CD4-positive, alpha-beta T cell treated with Interleukin-1 beta for 1 hour (primary cell): ENCODE data around the gene IL13RA1.
A peak's percentile ranks its signal among the peaks of the same experiment; 100 is the strongest.
"Not testable (repeated sequence)": the region's sequence is repeated elsewhere in the genome, so short reads cannot be mapped to it uniquely, and the experiment has no call there.

ENCODE experiments used
- DNase-seq, 2 donors: peaks; one replicate each; pipeline ENCODE4 v3.0.0-alpha.2; 2020 to 2022

IL13RA1 gene

DNA sequence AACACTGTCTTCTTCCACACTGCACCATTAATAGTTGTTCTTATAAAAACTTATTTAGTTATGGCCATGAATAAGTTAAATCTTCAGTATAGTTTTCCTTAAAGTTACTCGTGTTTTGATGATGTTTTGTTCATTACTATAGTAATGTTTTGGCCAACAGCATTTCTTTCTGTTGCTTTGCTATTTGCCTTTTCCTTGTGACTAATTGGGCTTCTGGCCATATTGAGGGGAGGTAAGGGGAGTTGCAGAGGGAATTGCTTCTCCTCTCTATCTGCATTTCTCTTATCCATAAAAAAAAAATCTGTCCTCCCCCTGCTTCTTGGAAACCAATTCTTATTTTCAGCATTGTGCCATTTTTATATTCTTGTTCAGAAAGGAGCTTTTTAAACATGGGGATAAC, 53.5 kb downstream of the IL13RA1 start:
- no peak for DNase-seq

DNA sequence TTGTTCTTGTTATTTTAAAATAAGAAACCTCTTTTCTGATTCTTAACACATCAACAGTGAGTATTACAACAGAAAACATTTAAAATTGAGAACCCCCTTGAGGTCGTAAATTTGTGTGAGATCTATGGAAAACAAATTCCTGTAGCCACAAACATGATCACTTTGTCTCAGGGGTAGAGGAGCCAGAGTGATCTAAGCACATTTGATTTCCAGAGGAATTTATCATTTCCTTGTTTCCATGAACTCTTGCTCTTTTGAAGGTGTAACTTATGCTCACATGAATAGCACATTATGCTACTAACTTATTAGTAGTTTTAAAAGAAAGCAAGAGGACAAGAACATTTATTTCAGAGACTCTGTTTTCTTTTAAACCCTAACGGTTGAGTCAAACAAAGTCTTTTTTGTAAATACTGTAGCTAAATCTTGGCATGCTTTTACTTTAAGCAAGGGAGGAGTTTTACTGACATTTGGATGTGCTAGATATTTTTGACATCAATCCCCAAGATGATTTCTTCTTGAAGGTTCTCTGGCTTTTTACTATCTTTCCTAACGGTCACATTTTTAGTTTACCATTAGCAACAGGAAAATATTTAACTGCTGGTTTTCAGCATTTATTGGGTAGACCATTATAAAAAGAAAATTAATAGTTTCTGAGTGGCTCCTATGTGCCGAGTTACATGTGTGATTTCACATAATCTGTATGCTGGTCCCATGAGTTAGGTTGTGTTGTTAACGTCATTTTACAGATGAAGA, 68.3 kb downstream of the IL13RA1 start:
- no peak for DNase-seq

DNA sequence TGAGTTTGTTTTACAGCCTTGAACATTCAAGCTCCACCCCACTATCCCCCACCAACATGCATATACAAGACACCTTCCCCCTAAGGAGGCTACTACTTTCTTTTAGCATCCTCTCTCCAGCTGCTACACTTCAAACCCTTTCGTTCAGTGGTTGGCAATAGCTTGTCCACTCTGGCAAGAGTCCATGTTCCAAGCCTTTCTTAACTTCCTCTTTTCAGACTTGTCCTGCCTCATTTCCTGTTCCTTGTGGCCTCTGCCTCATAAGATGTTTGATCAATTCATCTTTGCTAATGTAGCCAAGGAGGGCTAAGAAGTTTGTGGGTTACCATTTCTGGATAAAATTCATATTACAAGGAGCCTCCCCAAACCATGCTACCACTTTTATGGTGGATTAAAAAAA, 75.5 kb downstream of the IL13RA1 start:
- DNase-seq: no peak

DNA sequence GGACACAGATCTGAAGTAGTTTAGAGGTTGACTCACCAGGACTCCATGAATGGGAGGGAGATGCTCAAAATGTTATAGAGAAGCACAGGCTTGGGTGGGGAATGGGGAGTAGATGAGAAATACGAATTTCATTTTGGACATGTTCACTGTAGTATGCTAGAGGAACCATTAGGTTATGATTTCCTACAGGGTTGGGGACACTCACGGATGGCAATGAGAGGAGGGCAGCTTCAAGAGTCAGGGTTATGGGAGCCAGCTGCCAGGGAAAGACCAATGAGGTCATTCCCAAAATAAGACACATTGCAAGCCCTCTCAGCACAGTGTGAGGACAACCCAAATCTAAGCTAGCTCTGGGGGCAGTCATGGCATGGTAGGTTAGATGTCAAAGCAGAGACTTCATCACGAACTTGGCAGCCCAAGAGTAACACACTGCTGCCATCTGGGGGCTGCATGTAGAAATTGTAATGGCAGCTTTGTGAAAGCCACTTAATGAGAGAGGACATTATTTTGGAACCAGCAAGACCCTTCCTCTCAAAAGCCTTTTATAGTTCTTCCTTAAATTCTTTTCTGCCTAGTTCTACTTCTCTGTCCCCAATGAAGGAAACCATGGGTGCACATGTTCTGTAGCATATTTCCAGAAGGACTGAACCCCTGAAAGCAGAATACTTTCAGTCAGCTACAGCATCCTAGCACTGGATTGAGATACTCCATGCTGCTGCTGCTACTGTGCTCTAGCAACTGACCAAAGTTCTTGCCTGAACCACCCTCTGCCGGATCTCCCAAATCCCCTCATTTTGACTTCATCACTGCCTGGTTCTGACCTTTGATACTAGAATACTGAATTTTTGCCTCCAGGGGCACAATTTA, 80.0 kb downstream of the IL13RA1 start:
- DNase-seq: peak; percentile 31 to 42

- not testable (repeated sequence) for DNase-seq
Observed at GRCh38 chrX:118817257-118817656, 89.9 kb downstream of the IL13RA1 start.

DNA sequence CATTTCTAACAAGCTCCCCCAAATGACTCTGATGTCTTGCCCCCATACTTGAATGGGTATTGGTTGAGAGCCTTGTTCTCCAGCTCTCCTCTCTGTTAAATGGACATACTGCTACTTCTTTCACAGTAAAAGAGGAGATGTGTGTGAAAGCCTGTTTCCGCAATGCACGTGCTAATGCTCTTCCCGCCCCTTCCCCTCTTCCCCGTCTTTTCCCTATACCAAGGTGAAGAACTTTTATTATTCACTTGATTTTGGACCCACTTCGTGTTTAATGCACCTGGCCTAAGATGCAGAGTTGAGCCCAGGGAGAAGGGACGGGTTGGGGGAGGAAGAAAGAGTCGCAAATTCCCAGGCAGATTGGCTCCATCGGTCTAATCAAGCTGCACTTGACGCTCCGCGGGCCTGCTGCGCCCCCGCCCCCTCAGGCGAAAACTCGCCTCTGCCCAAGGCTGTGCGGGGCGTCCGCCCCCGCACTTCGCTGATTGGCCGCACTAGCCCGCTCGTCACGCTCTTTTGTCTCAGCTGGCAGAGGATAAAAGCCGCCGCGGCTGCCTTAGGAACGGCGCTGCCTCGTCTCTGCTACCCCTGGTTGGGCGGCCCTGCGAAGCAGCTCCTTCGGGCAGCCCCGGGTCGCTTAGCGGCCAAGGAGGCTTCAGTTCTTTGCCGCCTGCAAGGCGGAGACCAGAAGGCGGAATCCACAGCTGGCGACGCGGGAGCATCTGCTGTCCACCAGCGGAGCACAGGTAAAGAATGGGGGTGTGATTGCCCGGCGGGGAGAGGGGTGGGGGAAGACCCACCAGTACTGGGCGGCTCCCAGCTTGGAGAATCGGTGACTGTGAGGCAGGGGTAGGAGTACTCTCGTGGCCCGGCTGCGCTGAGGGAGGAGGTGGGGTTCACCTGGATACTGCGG, 96.1 kb downstream of the IL13RA1 start, which contains the start of gene ZCCHC12:
Gene ZCCHC12 (plus strand): TSS at position 562 of the 910 bp plus-strand sequence. CDS start 1,421 bp downstream, outside the sequence.
- DNase-seq: peak; percentile 31 to 54

- DNase-seq: no peak
Observed at GRCh38 chrX:118824173-118824730, 96.8 kb downstream of the IL13RA1 start.

- DNase-seq: no peak
Observed at GRCh38 chrX:118825227-118825626, 97.8 kb downstream of the IL13RA1 start.

GRCh38 chrX:118839334-118839958, 112.0 kb downstream of the IL13RA1 start:
- peak; percentile 48 to 66 for DNase-seq
